ACC112 (cell line): ENCODE measurements around the gene UNC79.

Experiments used
- H2AFZ ChIP-seq: fragments of 200-600 bp; sonication (generic); one replicate; pipeline ENCODE4 v1.6.0; 2017; ENCODE audit warnings: antibody characterized with exemption, low read length; ENCODE audit not compliant: unreplicated experiment
- H3K27ac ChIP-seq: fragments of 200-600 bp; sonication (generic); 2 replicates; pipeline ENCODE4 v1.5.1; 2014; ENCODE audit warnings: low read depth, mild to moderate bottlenecking, antibody characterized with exemption, low read length, moderate library complexity
- H3K27me3 ChIP-seq: fragments of 200-600 bp; sonication (generic); 2 replicates; pipeline ENCODE4 v1.6.1; 2014; ENCODE audit warnings: mild to moderate bottlenecking, antibody characterized with exemption, low read length, moderate library complexity, mixed read lengths; ENCODE audit not compliant: insufficient read depth
- H3K36me3 ChIP-seq: fragments of 200-600 bp; sonication (generic); 2 replicates; pipeline ENCODE4 v1.6.1; 2016; ENCODE audit warnings: mild to moderate bottlenecking, antibody characterized with exemption, low read length, moderate library complexity, mixed read lengths; ENCODE audit not compliant: insufficient read depth
- H3K4me1 ChIP-seq: fragments of 200-600 bp; sonication (generic); one replicate; pipeline ENCODE4 v1.6.1; 2016; ENCODE audit warnings: low read length, mixed read lengths; ENCODE audit not compliant: insufficient read depth, unreplicated experiment, control insufficient read depth
- H3K4me3 ChIP-seq: fragments of 200-600 bp; sonication (generic); 2 replicates; pipeline ENCODE4 v1.5.1; 2014; ENCODE audit warnings: mild to moderate bottlenecking, low read depth, low read length
- H3K79me2 ChIP-seq: fragments of 200-600 bp; sonication (generic); one replicate; pipeline ENCODE4 v1.6.0; 2016; ENCODE audit warnings: low read length; ENCODE audit not compliant: control insufficient read depth, unreplicated experiment, insufficient read depth

Gene UNC79

GRCh38 chr14:93592786-93593185 is 162.0 kb downstream of the UNC79 start:
- Histone ChIP-seq H3K4me3 (no peak overlapping the region), H3K4me1 (no peaks in the 10 kb centered on the region), H3K79me2 (no peaks in the 10 kb centered on the region), H2AFZ (no peak overlapping the region), H3K27me3 (no peaks in the 10 kb centered on the region), H3K27ac (no peak overlapping the region), H3K36me3 (no peaks in the 10 kb centered on the region)

- Histone ChIP-seq H3K36me3 (no peaks in the 10 kb centered on the region), H3K4me1 (no peaks in the 10 kb centered on the region), H3K4me3 (no peak overlapping the region), H2AFZ (no peak overlapping the region), H3K79me2 (no peaks in the 10 kb centered on the region), H3K27me3 (peaks cover 10% of the 10 kb centered on the region), H3K27ac (no peak overlapping the region)
Observed at GRCh38 chr14:93606091-93606490, 175.4 kb downstream of the UNC79 start.

DNA sequence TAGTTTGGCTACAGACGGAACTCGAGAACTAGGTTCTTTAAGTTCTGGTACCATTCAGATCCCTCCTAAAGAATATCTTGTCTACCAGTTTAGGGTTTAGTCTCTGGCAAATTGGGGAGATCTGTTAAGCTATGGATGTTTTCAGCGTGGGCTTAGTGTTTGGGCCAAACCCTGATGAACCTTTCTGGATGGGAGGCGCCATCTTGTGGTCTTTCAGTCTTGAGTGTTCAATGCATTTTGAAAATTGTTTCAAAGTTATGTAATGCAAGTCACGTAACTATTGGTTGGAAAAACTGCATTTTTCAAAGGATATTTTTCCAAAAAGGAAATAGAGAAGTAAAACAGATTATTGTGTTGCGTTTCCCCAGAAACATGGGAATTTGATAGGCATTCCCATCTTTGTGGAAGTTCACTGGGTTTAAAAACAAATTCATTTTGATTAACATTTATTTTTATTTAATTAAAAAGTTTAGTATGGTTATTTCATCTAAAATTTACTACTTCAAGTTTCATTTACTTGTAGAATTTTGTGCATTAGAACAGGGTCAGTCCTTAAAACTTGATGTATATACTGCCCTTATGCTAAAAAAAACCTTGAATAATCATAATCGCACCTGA is 188.5 kb downstream of the UNC79 start:
- H2AFZ ChIP-seq, result no peak overlapping the region
- H3K79me2 ChIP-seq, result no peaks in the 10 kb centered on the region
- no peaks in the 10 kb centered on the region for H3K36me3 ChIP-seq
- H3K4me3 ChIP-seq, result no peak overlapping the region
- H3K27ac ChIP-seq, result no peak overlapping the region
- H3K4me1 ChIP-seq, result no peaks in the 10 kb centered on the region
- H3K27me3 ChIP-seq, result peaks cover 33% of the 10 kb centered on the region

GRCh38 chr14:93628048-93628447 is 197.3 kb downstream of the UNC79 start:
- Histone ChIP-seq H3K27me3 (peaks cover 7% of the 10 kb centered on the region), H3K4me1 (no peaks in the 10 kb centered on the region), H3K36me3 (no peaks in the 10 kb centered on the region), H2AFZ (no peak overlapping the region), H3K79me2 (no peaks in the 10 kb centered on the region), H3K4me3 (no peak overlapping the region), H3K27ac (no peak overlapping the region)

DNA sequence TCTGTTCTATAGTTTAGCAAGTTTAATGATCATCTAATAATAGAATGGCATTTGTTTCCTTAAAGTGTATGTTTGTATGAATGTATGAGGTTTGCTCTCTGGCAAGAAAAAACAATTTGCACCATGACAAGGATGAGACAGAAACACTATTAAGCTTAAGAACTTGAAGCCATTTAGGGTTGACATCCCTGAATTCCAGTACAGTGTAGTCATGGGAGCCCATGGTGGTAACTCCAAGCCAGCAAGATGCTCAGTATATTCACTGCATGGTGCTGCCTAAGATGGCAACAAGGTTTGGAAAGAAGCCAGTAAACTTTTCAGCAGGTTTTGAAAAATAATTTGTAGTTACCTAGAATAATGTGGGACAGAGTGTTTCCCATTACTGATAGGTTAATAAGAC is 198.9 kb downstream of the UNC79 start:
- Histone ChIP-seq H3K27me3 (no peaks in the 10 kb centered on the region), H3K4me1 (no peaks in the 10 kb centered on the region), H3K27ac (no peak overlapping the region), H2AFZ (no peak overlapping the region), H3K36me3 (no peaks in the 10 kb centered on the region), H3K4me3 (no peak overlapping the region), H3K79me2 (no peaks in the 10 kb centered on the region)

DNA sequence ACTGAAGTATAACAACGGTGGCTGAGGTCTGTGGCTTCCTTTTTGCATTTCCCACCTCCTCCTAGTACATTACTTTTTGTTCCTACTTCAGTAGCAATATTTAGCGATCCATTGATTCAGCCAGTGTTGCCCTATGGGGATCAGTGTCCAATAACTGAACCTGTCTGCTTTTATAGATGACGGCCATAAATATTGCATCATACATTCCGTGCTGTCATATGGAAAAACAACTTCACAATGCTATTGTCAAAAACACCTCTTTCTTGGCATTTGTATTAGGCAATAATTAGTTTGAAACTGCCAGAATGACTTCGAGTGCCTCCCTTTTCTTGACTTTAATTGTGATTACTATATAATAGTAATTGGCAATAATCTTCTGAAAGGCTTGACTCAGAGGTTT is 208.1 kb downstream of the UNC79 start:
- Histone ChIP-seq H3K4me1 (no peaks in the 10 kb centered on the region), H3K27ac (no peak overlapping the region), H3K27me3 (peaks cover 5% of the 10 kb centered on the region; the same call in 1 of the 2 replicates), H2AFZ (no peak overlapping the region), H3K4me3 (no peak overlapping the region), H3K36me3 (no peaks in the 10 kb centered on the region), H3K79me2 (no peaks in the 10 kb centered on the region)

GRCh38 chr14:93643127-93643526 is 212.4 kb downstream of the UNC79 start:
- no peaks in the 10 kb centered on the region for H3K79me2 ChIP-seq

DNA sequence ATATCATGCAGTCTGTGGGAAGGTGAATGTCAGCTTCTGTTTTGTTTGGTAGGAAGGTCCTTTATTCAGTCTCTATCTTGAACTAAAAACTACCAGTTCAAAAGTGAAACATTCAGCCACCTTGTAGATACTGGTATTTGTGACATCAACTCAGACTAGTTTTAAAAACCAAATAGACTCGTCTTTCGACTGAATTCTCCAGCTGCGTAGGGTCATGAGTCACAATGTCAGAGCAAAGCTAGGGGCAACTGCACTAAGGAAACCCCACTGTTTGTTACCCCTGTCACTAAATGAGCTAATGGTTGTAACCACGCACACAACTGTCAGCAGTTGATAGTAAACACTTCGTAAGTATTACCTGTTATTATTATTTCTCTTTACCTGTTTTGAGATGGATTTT is 212.9 kb downstream of the UNC79 start:
- no peaks in the 10 kb centered on the region for H3K27me3 ChIP-seq

More at GRCh38 chr14:93643127-93643526, 212.4 kb downstream of the UNC79 start:
- Histone ChIP-seq H3K27ac (no peak overlapping the region), H3K4me1 (no peaks in the 10 kb centered on the region), H2AFZ (no peak overlapping the region), H3K4me3 (no peak overlapping the region), H3K27me3 (no peaks in the 10 kb centered on the region), H3K36me3 (no peaks in the 10 kb centered on the region)

DNA sequence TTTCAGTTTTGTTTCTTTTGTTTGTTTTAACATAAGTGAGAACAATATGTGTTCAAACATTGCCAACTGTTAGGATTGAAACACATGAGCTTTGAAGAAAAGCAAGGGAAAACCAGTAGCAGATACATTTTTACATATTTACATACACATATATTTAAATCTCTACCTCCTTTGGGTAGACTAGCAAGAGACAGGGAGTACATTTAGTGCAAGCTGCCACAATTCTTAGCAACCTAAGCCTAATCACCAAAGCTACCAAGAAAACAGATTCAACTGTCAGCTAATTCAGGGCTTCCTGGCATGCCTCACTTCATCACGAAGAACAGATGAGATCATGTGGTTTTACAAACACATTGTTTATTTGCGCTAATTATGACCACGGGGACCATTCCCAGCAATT is 214.5 kb downstream of the UNC79 start:
- Histone ChIP-seq H2AFZ (no peak overlapping the region), H3K27ac (no peak overlapping the region), H3K27me3 (0 out of 2 replicates have a peak, but pooled peaks cover 3% of the 10 kb centered on the region), H3K4me1 (no peaks in the 10 kb centered on the region), H3K79me2 (no peaks in the 10 kb centered on the region), H3K36me3 (no peaks in the 10 kb centered on the region), H3K4me3 (no peak overlapping the region)

More for the DNA sequence above, 212.9 kb downstream of the UNC79 start:
- Histone ChIP-seq H3K36me3 (no peaks in the 10 kb centered on the region), H3K27ac (no peak overlapping the region), H3K79me2 (no peaks in the 10 kb centered on the region), H3K4me3 (no peak overlapping the region), H2AFZ (no peak overlapping the region), H3K4me1 (no peaks in the 10 kb centered on the region)

- Histone ChIP-seq H3K4me3 (no peak overlapping the region), H3K27me3 (0 out of 2 replicates have a peak, but pooled peaks cover 5% of the 10 kb centered on the region), H3K27ac (no peak overlapping the region), H2AFZ (no peak overlapping the region), H3K79me2 (no peaks in the 10 kb centered on the region), H3K4me1 (no peaks in the 10 kb centered on the region), H3K36me3 (no peaks in the 10 kb centered on the region)
Observed at GRCh38 chr14:93648440-93649168, 217.9 kb downstream of the UNC79 start.

GRCh38 chr14:93654599-93654998 is 223.9 kb downstream of the UNC79 start:
- Histone ChIP-seq H3K36me3 (no peaks in the 10 kb centered on the region), H3K27me3 (0 out of 2 replicates have a peak, but pooled peaks cover 5% of the 10 kb centered on the region)

More at GRCh38 chr14:93654599-93654998, 223.9 kb downstream of the UNC79 start:
- H3K4me1 ChIP-seq, result no peaks in the 10 kb centered on the region
- H3K27ac ChIP-seq, result no peak overlapping the region
- H2AFZ ChIP-seq, result no peak overlapping the region
- no peak overlapping the region for H3K4me3 ChIP-seq
- no peaks in the 10 kb centered on the region for H3K79me2 ChIP-seq
